Stomach (tissue), 9 donors: ENCODE data around the gene NT5DC3. TPM values are rescaled to one million over a fixed set of nuclear protein-coding genes. Genes with fewer than 3 reads are reported as not detected.
A peak's percentile ranks its signal among the peaks of the same experiment; 100 is the strongest.

ENCODE experiments used
- DNase-seq, 2 donors: peaks; one replicate each; pipeline versions ENCODE4 v3.0.0 to v3.0.0-alpha.2; 2013 to 2019
- H3K27ac ChIP-seq, 5 donors: fragments of 200-600 bp in 4 of 5; sonication (generic) in 4 of 5; one replicate each; pipeline ENCODE4 v1.5.1; 2013 to 2019; ENCODE audit warnings: mild to moderate bottlenecking in 1 of 5, moderate library complexity in 1 of 5
- H3K27me3 ChIP-seq, 3 donors: fragments of 200-600 bp; sonication (generic); one replicate each; pipeline ENCODE4 v1.5.1; 2017 to 2019; ENCODE audit warnings: mixed run types in 1 of 3
- H3K36me3 ChIP-seq, 4 donors: fragments of 200-600 bp; sonication (generic); 1 replicate in 3 of 4; 2 replicates in 1 of 4; pipeline ENCODE4 v1.5.1; 2016 to 2019
- H3K4me1 ChIP-seq, 4 donors: fragments of 200-600 bp; sonication (generic); one replicate each; pipeline ENCODE4 v1.5.1; 2016 to 2019
- H3K4me3 ChIP-seq, 4 donors: fragments of 200-600 bp; sonication (generic) in 3 of 4; one replicate each; pipeline ENCODE4 v1.5.1; 2016 to 2019; ENCODE audit warnings: mild to moderate bottlenecking in 1 of 4
- H3K9me3 ChIP-seq, 4 donors: fragments of 200-600 bp; sonication (generic); one replicate each; pipeline ENCODE4 v1.5.1; 2016 to 2019
- EP300 ChIP-seq: sonication (generic); formaldehyde crosslinking; IDR thresholded peaks from one replicate; pipeline ENCODE4 v1.6.1; 2017; ENCODE audit warnings: antibody characterized with exemption
- POLR2A ChIP-seq, 4 donors: fragments of 450-650 bp; IDR thresholded peaks; one replicate each; pipeline ENCODE4 v1.6.1; 2016; ENCODE audit warnings: antibody characterized with exemption in 4 of 4, control low read depth in 2 of 4, mild to moderate bottlenecking in 1 of 4, moderate library complexity in 1 of 4
- POLR2AphosphoS5 ChIP-seq, 3 donors: sonication (generic); formaldehyde crosslinking; IDR thresholded peaks; one replicate each; pipeline ENCODE4 v1.6.1; 2016; ENCODE audit warnings: antibody characterized with exemption in 3 of 3
- WGBS, 5 donors: extraction: QIAGEN DNeasy Blood & Tissue Kit in 3 of 5; methylation state at CpG; one replicate each; pipeline versions ENCODE4 v1.1.5 to v1.1.7; 2013 to 2018; 5-methylcytosine and 5-hydroxymethylcytosine counted together
- intact Hi-C: fragments of 100-400 bp; cut with DNase I; formaldehyde crosslinking; loops from one replicate; pipeline ENCODE4 v1.15.1; 2023; ENCODE audit warnings: low total_unique reads
- polyA plus RNA-seq, 3 donors: library from polyadenylated mRNA; stranded (reverse); fragments of 200-250 nt; gene quantifications; one replicate each; pipeline ENCODE4 v1.2.3, GENCODE V29; 2013
- total RNA-seq, 5 donors: library from RNA; depleted of rRNA; stranded (reverse); fragments of >200 nt; gene quantifications; one replicate each; pipeline versions ENCODE4 v1.1.0 to v1.2.3, GENCODE V29; 2014 to 2016
- TF ChIP-seq, protein P1 (sequence below), 7 experiments: fragments of 450-650 bp in 4 of 7; fragments of 200-600 bp in 3 of 7; sonication (generic) in 3 of 7; IDR thresholded peaks; one replicate each; pipeline ENCODE4 v1.5.1; 2016 to 2019; ENCODE audit warnings: antibody characterized with exemption in 7 of 7, control low read depth in 2 of 7, mild to moderate bottlenecking in 1 of 7
- donor health status: healthy with polysubstance abuse.
- donor health status: Bipolar disorder and iron deficiency.
- donor health status: healthy.

Gene NT5DC3
- total and polyA plus RNA-seq, 8 donors, result 0.76 to 42.9 (median 8.7) TPM

DNA sequence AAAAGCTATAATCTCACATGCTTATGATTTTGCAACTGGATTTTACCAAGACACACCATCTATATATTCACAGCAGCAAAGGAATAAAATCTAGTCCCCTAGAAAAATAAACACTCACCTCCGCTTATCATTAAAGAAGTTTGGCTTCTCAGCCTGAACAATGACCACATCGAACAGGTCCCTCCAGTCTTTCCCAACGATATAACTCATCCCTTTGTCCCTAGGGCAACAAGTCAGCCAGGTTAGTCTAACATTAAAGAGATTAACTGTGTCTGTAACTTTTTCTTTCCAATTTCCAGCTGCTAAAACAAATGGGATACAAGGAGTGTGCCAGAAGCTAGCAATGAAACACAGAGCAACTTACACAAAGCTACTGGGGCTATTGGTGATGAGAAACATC, 48.0 kb downstream of the NT5DC3 start:
- TF ChIP-seq EP300 (no peak), POLR2AphosphoS5 (IDR thresholded peaks at IDR 0.05) (no peak), POLR2A (IDR thresholded peaks at IDR 0.05) (no peak)
- TF ChIP-seq, protein P1, sequence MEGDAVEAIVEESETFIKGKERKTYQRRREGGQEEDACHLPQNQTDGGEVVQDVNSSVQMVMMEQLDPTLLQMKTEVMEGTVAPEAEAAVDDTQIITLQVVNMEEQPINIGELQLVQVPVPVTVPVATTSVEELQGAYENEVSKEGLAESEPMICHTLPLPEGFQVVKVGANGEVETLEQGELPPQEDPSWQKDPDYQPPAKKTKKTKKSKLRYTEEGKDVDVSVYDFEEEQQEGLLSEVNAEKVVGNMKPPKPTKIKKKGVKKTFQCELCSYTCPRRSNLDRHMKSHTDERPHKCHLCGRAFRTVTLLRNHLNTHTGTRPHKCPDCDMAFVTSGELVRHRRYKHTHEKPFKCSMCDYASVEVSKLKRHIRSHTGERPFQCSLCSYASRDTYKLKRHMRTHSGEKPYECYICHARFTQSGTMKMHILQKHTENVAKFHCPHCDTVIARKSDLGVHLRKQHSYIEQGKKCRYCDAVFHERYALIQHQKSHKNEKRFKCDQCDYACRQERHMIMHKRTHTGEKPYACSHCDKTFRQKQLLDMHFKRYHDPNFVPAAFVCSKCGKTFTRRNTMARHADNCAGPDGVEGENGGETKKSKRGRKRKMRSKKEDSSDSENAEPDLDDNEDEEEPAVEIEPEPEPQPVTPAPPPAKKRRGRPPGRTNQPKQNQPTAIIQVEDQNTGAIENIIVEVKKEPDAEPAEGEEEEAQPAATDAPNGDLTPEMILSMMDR (IDR thresholded peaks at IDR 0.05), result no peak
- intact Hi-C loops, result no loop called here
- Histone ChIP-seq H3K9me3 (no peaks in the 10 kb centered on the region), H3K27me3 (no peaks in the 10 kb centered on the region), H3K4me3 (no peak overlapping the region), H3K36me3 (peaks cover 4 to 57% (median 49%) of the 10 kb centered on the region in 4 donors), H3K4me1 (no peaks in the 10 kb centered on the region), H3K27ac (no peak overlapping the region)
- WGBS, 5 donors, result 31 to 62% (median 46%) methylated on average over 3 of the region's 3 CpGs
- no peak for DNase-seq

DNA sequence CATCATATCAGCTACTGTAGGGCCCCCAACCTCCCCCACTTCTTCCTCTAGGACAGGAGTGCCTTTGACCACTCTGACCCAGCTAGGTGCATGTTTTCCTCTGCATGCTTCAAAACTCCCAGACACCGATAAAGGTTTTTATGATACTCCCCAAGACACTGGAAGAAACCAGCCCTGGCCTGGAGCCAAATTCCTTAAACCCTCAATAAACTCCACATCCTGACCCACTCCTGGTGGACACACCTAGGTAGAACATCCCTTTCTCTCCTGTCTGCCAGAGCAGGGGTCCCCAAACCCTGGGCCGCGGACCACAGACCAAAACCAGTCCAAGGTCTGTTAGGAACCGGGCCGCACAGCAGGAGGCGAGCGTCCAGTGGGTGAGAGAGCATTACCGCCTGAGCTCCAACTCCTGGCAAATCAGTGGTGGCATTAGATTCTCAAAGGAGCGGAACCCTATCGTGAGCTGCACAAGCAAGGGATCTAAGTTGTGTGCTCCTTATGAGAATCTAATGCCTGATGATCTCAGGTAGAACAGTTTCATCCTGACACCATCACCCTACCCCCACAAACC, 49.6 kb downstream of the NT5DC3 start:
- H3K4me1 ChIP-seq, result no peaks in the 10 kb centered on the region
- intact Hi-C loops, result no loop called here
- DNase-seq, result no peak
- no peaks in the 10 kb centered on the region for H3K9me3 ChIP-seq
- WGBS, 5 donors, result 77 to 88% (median 85%) methylated on average over 10 of the region's 10 CpGs
- peaks cover 2 to 54% (median 41%) of the 10 kb centered on the region in 4 donors for H3K36me3 ChIP-seq
- H3K27me3 ChIP-seq, result no peaks in the 10 kb centered on the region
- no peak for TF ChIP-seq POLR2AphosphoS5 (IDR thresholded peaks at IDR 0.05)
- TF ChIP-seq EP300, result no peak
- no peak for TF ChIP-seq POLR2A (IDR thresholded peaks at IDR 0.05)
- TF ChIP-seq, protein P1 (IDR thresholded peaks at IDR 0.05), result no peak
- no peak overlapping the region for H3K27ac ChIP-seq
- H3K4me3 ChIP-seq, result no peak overlapping the region

DNA sequence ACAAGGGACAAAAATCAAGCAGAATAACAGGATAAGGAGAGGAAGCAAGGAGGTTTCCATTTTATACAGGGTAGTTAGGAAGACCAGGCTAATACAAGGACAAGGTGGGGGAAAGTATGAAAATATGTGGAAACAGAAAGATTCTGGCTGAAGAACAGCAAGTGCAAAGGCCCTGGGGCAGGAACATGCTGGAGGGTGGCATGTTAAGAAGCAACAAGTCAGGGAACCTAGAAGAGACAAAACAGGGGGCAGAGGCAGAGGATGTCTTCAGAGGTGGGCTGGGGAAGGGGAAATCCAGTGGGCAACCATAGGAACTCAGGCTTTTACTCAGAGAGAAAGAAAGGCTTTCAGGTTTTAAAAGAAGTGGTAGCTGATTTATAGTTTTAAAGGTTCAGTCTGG, 54.8 kb downstream of the NT5DC3 start:
- Histone ChIP-seq H3K27me3 (no peaks in the 10 kb centered on the region), H3K4me1 (peaks cover 0 to 11% (median 0%) of the 10 kb centered on the region in 4 donors), H3K4me3 (no peak overlapping the region), H3K27ac (no peak overlapping the region), H3K36me3 (peaks cover 5 to 53% (median 33%) of the 10 kb centered on the region in 4 donors), H3K9me3 (no peaks in the 10 kb centered on the region)
- no peak for TF ChIP-seq POLR2A (IDR thresholded peaks at IDR 0.05)
- no peak for TF ChIP-seq POLR2AphosphoS5 (IDR thresholded peaks at IDR 0.05)
- DNase-seq, result no peak
- intact Hi-C loops, result no loop called here

- DNase-seq, result no peak
- intact Hi-C loops, result no loop called here
- H3K36me3 ChIP-seq, result peaks cover 5 to 52% (median 35%) of the 10 kb centered on the region in 4 donors
- 65 to 83% (median 78%) methylated on average over 4 of the region's 4 CpGs for WGBS, 5 donors
- peaks cover 0 to 11% (median 0%) of the 10 kb centered on the region in 4 donors for H3K4me1 ChIP-seq
- TF ChIP-seq POLR2AphosphoS5 (IDR thresholded peaks at IDR 0.05) (no peak), EP300 (no peak), POLR2A (IDR thresholded peaks at IDR 0.05) (no peak)
- TF ChIP-seq, protein P1 (IDR thresholded peaks at IDR 0.05), result no peak
- no peak overlapping the region for H3K4me3 ChIP-seq
- no peaks in the 10 kb centered on the region for H3K27me3 ChIP-seq
- H3K9me3 ChIP-seq, result no peaks in the 10 kb centered on the region
- H3K27ac ChIP-seq, result peak overlapping the region in 1 of 5 donors; percentile 32
These were observed 55.6 kb downstream of the NT5DC3 start for GRCh38 chr12:103785243-103786031.
